Esophagus squamous epithelium (tissue), 4 donors: Measurements from ENCODE around the gene HS3ST2.

ENCODE experiments used
- CTCF ChIP-seq, 6 experiments: fragments of 450-650 bp in 4 of 6; fragments of 200-600 bp in 2 of 6; sonication (generic) in 2 of 6; IDR thresholded peaks; one replicate each; pipeline ENCODE4 v1.5.1; 2016 to 2019; ENCODE audit warnings: antibody characterized with exemption in 6 of 6, mild to moderate bottlenecking in 4 of 6, moderate library complexity in 4 of 6
- POLR2A ChIP-seq, 4 donors: fragments of 450-650 bp; IDR thresholded peaks; one replicate each; pipeline ENCODE4 v1.6.1; 2017; ENCODE audit warnings: antibody characterized with exemption in 4 of 4, mild to moderate bottlenecking in 4 of 4, moderate library complexity in 3 of 4

DNA sequence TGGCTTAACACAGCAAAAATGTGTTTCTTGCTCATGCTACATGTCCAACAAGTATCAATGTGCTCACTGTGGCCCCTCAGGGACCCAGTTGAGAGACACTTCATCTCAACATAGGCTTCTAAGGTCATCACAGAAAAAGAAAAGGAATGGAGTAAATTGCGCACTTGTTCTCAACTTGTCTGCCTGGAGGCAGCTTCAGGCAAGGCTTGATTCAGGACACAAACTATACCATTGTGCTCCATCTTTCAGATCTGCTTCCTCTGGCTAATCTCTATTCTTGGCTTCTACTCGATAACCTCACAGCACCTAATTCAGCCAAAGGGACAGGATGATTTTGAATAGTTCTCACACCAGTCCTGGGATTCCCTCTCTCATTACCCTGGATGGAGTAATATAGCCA, 35.6 kb downstream of the HS3ST2 start:
- no peak for TF ChIP-seq CTCF (IDR thresholded peaks at IDR 0.05)
- no peak for TF ChIP-seq POLR2A (IDR thresholded peaks at IDR 0.05)
